Lung microvascular endothelial cell (primary cell): Measurements from ENCODE around the gene ADAMTS5. TPM values are rescaled to one million over a fixed set of nuclear protein-coding genes. Genes with fewer than 3 reads are reported as not detected.

Source experiments
- DNase-seq, 2 donors: peaks; one replicate each; pipeline versions ENCODE4 v3.0.0 to v3.0.0-alpha.2; 2010; ENCODE audit warnings: low read depth in 2 of 2
- total RNA-seq: library from RNA; depleted of rRNA; stranded (reverse); fragments of >200 nt; gene quantifications from 2 replicates; pipeline ENCODE4 v1.2.1, GENCODE V29; 2014

Gene ADAMTS5
- total RNA-seq, result under 0.01 TPM in 2 replicates

DNA sequence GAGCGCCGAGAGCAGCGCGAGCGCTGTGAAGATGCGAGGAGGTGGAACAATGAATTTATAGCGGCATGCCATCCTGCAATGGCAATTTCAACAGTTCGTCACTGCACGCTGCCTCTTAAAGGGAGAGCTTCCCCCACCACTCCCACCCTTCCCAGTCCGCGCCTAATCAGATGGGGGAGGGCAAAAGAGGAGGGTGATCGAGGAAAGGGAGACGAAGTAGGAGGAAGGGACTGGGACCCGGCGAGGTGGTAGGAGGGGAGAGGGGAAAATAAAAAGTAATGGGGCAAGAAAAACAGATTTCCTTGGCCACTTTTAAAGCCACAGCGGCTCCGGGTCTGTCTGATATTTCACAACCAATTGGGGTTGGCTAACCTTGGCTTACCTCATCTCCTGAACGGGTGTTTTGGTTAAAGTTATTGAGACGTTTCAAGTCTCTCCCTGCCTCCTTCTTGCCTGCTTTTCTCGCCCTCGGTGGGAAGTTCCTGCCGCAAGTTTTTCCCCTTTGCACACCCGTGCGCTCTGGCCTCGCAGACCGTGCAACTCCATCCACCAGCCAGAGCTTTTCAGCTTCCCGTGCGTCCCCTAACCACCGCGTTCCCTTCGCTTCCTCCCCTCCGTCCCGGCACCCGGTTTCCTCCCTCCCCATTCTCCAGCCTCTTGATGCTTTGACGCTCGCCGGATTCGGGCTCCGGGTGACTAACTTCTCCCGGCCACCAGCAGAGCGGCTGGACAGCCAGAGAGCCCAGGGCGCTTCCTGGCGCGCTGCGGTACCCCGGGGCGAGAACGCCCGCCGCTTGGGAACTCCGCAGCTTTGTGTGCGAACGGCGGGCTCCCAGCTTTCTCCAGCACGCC is at the start of gene ADAMTS5:
Gene ADAMTS5, minus strand, starts transcription at position 27 of the 852 bp plus-strand sequence. CDS start 697 bp downstream, outside the sequence.
- DNase-seq, result no peak

DNA sequence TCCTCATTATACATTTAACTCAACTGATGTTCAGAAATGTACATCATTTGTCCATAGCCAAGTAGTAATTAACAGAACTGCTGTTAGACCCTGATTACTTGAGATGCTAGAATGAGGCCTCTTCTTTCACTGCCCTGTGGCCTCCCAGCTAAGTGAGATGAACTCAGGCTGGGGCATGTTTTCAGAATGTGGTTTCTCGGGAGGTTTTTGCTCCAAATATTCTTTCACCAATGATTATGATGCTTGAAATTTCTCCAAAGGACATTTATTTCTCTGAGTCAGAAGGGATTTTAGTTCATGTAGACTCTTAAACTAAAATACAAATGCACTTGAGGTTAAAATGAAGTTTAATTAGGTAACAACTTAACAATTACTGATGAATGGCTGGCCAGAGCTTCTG is 34.6 kb upstream of the ADAMTS5 start:
- DNase-seq, result no peak

DNA sequence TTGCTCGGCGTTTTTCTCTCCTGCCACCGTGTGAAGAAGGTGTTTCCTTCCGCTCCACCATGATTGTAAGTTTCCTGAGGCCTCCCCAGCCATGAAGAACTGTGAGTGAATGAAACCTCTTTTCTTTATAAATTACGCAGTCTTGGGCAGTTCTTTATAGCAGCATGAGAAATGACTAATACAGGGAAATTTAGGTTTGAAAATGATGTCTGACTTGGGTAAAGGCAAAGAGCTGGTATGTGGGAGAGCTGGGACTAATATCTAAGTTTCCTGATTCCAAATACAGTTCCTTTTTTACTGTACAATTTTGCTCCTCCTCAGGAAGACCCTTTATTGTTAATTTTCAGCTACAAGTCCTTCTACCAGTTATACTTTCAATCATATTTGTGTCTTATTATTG is 16.7 kb upstream of the ADAMTS5 start:
- no peak for DNase-seq

DNA sequence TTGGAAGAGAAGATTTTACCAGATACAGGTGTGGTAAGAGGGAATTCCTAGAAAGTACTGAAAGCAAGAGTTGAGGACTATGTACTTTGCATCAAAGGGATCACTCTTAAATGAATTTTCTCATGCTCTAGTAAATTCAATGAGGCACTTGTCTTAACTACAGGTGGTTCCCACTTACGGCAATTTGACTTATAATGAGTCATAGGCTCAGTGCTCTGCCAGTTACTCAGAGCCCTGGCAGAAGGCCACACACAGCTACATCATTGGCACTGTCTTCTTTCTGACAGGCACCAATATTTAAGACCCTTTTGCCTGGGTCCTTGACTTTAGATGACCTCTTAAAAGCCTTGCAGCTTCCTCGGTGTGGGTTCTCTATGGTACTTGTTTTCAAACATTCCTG is 15.9 kb upstream of the ADAMTS5 start:
- no peak for DNase-seq

DNA sequence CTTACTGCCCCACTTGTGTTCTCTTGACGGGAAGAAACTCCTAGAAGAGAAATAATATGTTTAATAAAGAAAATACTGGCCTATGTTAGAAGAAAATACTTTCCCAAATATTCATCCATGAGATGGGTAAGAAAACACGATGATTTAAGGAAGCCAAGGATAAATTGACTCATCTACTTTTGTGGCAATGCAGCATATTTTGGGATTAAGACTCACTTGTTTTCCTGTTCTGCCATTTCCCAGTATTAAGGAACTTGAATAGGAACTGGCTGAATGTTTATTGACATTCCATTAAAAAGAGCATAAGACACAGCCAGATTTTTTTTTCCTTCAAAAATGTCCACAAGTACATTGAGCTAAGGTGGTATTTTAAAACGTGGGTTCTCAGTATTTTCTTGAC is 10.9 kb upstream of the ADAMTS5 start:
- DNase-seq, result no peak

DNA sequence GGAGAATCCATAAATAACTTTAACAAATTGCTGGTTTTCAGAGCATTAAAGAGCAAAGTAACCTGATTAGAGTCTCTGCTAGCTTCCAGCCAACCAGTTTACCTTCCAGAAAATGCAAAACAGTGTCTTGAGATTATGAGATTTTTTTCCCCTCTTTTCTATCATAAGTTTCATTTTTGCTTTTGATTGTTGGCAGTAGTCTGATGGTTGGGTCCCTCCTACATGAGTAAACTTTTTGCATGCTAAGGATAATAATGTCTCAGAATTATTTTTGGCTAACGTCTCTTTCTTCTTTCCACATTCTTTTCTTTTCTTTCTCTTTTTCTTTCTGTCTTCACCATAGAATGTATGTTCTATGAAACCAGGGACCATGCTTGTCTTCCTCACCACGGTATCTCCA is 6.3 kb upstream of the ADAMTS5 start:
- DNase-seq, result no peak

DNA sequence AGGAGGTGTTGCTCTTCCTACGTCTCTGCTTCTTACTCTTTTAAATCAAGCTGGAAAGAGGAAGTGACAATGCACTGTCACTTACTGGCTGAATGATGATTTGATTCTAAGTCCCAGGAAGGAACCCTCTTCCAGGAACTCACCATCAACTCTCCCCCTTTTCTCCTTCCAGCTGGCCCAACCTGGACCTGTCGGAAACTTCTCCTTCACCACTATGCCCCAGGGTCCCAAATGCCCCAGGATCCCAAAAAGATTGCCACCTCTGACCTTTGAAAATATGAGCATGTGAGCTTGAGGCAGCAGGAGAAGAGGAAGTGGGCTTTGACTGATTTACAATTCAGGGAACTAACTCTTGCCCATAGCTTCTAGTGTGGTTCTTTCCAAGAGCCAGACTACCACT is 5.3 kb upstream of the ADAMTS5 start:
- no peak for DNase-seq

DNA sequence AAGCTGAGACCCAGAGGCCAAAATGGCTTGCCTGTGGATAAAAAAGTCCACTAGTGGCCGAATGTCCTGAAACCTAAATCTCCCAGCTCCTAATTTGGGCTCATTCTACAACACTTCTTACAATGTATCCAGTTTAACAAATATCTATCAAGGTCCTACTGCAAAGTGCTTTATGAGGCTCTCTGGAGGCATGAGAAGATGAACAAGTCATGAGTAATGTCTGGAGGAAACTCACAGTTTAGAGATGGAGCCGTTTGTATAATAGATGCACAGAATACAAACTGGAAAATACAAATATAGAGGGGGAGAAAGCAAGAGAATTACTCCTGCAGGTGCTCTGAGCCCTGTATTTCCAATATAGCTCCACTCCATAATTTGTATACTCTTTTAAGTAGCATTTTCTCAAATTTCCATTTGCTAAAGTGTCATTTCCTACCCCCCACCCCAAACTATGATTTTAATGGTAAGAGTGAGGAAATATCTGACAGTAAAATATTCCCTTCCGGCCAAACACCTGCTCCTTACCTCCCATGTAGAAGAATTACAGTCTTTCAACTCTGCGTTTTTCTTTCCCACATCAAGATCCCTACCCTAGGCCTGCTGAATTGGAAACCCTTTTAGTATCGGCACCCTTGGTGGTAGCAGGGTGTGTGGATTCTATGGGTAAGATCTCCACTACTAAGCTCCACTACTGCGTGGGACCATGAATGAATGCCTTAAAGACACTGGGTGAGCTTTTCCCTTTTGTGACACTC is 3.3 kb upstream of the ADAMTS5 start:
- no peak for DNase-seq

DNA sequence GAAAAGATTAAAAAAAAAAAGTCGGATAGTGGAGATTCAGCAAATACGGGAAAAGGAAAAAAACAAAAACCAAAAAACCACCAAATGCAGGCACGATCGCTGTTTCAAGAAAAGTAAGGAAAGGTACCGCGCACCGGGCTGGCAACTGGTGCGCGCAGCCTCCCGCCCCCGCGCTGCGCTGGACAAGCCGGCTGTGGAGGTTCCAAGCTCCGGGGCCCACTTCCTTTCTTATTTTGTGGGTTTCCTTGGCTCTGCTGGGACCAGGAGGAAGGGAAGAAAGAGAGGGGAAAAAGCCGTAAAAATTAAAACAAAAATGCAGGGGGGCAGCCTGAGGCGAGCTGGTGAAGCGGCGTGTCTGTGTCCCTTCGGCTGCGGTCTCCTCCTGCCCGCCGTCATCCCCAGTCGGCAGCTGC is 233 bp downstream of the ADAMTS5 start:
- no peak for DNase-seq

DNA sequence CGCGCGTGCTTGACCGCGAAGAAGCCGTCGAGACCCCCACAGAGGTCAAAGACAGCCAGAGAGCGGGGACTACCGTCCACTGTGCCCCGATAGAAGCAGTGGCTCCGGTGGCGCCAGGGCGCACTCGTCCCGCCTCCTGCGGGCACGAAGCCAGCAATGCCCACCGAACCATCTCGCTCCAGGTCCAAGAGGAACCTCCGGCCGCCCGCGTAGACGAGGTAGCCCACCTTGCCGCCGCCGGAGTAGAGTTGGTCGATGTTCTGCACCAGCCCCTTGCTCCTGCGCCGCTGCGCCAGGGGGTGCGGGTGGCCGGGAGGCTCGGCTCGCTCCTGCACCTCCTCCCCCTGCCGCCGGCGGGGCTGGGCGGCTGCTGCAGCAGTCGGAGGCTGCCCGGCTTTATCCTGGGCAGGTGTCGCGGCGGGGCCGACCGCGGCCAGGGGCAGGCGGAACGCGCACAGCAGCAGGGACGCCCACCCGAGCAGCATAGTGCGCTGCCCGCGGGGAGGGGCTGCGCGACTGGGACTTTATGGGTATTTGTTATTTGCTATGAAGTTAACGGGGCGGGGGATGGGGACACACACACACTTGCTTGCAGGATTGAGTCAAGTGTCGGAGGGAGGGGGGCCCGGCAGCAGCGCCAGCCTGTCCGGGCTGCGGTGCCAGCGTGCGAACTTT is 844 bp downstream of the ADAMTS5 start:
- no peak for DNase-seq

DNA sequence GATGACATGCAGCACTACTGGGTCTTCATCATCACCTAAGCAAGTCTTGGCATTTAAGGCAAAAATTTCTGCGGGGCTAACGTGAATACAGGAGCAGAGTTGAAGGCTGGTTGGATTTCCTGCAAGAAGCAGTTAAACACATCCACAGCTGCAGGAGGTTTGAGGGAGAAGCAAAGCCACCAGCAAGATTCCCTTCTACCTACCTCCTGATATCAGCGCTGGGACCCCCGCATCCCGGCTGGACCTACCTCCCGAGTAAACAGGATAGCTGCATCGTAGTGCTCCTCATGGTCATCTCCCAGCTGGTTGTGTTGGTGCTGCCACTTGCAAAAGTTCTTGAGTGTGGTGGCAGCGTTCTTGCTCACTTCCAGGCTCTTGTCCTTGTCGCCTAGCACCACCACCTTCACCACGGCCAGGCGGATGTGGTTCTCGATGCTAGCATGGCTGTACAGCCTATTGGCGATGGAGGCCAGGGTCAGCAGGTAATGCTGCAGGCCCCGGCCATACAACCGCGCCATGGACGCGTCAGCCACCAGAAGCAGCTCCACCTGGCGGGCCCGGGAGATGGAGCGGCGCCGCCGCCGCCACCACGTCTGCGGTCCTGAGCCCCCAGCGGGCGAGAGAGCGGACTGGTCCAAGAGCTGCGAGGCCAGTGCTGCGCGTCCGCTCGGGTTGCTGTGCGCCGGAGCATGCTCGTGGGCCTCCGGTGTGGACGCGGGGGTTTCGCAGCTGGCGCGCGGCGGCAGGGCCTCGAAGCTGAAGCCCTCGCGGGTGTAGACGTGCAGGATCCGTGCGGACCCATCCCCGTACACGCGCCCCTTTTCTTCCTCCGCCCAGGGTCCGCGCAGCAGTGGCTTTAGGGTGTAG is 1.6 kb downstream of the ADAMTS5 start:
- DNase-seq, result peak in 1 of 2 donors; percentile 4

DNA sequence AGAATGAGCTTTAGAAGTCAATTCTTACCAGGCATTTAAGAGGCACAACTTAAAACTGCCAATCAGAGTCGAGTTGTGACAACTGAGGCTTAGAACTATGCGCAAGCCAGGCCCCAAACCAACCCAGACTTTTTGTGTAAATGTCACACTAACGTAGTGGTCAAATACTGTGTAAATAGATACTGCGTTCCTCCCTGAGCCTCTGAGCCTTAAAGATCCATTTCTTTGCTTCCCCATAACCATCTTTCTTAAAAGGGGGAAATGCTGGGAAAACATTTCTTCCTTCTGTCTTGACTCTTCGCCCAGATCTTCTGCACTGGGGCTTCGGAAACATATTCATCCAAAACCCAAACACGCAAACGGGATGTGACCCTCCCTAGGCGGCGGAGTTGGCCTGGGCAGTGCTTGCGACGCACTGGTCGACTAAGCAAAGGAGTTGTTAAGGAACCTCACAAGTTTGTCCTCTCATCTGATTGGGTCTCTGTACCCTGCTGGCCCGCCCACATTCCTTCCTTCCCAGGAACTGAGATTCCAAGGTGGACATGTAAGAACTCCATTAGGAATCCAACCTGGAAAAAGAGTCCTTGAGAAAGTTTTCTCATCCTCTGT is 2.6 kb downstream of the ADAMTS5 start:
- DNase-seq, result no peak

DNA sequence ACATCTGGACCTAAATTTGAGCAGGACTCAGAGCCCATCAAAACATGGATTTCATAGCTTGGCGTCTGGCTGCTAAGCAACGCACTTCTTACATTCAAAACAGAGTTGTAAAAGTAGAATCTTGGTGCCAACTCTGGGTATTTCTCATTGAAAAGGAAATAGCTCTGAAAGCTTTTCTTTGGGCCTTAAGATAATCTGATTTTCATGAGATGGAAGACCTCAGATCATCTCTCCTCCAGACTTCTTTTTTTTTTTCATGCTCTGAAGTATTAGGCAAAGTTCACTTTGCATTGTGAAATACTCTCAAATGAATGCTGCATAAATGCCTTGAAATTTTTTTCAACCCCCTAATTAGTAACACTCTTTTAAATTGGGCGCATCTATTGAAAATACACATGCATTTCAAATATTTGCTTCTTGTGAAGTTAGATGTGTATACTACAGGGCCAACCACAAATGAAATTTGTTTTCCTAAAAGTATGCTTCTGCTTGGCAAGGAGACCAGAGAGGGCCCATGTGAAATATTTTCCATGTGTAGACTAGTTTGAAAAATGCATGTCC is 4.2 kb downstream of the ADAMTS5 start:
- no peak for DNase-seq

DNA sequence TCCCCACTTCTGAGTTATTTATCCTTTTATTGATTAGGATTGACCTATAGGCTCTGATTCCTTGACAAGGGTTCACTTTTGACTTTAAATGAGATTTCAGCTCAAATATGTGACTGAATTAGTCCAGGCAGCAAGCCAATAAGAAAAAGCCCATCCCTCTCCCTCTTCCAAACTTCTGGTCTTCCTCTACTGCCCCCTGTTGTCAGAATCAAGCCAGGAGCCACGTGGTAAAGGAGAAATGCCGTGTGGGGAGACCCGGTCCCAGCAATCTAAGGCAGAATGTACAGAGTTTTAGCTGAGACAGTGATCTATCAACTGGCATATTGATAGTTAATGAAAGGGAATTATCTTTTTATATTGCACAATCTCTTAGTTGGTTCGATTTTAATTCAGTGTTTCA is 5.2 kb downstream of the ADAMTS5 start:
- no peak for DNase-seq

DNA sequence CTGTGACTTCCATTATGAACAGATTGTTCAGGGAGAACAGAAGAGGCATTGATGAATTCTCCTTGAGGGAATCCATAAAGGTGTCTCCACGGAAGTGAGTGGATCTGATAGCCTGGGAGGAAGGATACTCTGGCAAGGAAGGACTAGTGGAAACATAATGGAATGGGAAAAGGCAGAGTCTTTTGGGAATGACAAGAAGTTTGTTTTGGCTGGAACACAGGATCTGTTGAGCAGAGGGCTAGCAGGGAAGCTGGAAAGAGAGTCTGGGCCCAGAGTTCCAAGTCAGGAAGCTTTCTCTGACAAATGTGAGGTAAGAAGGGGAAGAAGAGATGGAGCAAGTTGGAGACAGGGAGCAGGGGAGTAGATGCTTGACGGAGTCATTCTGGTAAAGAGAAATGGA is 8.1 kb downstream of the ADAMTS5 start:
- no peak for DNase-seq

DNA sequence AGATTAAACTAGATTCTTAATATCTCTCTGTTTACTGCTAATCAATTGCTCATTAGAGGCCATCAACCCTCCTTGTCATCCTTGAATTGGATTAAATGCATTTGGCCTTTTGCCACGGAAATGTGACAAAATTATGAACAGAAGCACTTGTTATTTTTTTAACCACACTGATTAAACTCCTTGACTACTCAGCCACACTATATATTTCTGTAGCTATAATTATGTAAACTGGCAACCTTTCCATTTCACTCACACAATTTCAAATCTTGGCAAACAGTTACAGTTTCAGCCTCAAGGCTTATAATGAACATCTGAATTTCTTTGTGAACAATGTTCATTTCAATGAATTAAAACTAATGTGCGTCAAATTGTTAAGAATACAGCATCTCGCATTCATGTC is 10.1 kb downstream of the ADAMTS5 start:
- no peak for DNase-seq

DNA sequence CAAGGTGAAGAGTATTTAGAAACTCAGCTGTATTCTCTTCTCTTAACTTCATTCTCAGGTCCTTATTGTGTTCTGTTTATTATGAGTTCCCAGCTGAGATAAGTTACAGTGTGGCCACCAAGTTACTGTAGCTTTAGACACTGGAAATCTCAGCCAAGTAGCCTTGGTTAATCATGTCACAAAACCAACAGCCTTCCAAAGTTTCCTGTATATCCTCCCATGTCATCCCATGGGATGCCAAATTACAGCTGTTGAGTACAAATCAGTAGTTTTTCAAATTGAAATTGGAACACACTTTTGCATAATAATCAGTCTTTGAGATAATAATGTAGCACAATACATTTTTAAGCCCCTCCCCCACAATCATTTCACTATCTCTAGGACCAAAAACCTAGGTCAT is 10.7 kb downstream of the ADAMTS5 start:
- DNase-seq, result no peak

DNA sequence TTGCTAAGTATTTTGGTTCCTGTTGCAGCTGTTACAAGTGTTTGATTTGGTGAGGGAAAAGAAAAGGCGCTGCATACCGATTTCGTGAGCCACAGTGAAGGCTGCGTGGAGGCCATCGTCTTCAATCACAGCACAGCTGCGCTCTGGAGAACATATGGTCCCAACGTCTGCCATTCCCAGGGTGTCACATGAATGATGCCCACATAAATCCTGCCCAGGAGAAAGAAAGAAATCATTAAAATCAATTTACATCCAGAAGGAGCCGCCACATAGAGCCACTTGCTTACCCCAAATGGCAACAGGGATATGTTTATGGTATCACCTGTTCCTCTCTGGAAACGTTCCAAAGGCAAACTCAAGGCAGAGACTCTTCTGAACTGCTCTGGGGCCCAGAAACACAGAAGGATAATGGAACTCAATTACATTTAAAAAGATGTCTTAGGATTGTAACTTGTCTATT is 12.2 kb downstream of the ADAMTS5 start:
- DNase-seq, result no peak

DNA sequence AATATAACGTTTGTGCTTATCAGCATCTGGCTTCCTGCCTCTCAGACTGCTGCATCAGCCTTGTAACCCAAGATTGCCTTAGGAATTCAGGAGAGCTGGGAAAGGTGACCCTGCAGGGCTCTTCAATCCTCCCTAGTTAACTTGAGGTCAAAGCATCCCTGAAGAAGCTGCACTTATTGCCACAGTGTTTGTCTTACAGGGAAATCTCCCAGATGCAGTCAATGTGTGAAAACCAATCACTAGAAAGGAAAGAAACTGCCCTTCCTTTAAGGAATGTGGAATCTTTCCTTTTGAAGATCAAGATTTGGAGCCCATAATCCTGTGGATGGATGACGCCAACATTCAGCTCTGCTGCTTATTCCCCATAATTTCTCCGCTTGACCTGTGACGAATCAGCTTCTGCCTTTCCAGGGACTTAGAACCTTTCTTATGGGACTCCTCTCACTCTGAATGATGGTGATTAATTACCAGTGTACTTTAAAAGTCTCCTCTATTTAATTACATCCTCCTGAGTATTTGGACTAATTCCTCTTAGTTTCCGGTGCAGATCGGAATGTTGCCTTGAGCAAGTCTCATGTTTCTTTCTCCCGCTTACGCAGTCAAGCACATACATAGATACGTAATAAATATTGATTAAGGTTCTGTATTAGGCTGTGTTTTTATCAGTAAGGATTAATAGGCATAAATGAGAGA is 14.4 kb downstream of the ADAMTS5 start:
- DNase-seq, result no peak

DNA sequence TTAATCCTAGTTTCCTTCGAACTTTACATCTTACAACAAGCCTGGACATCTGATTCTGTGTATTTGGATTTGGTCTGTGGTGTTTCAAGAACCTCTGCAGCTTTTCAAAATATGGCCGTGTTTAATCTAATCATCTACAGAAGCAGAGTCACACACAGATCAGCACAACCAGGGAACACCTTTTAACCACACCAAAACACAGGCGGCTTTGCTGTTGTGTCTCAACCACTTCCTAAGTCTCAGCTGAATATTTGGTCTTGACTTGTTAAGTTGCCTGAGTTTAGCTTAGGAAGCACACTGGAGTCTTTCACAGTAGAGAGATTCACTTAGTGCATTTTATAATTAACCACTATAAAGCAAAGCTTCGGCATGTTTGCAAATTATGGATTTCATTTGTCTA is 17.1 kb downstream of the ADAMTS5 start:
- no peak for DNase-seq
